Neural crest cell (in vitro differentiated cells): ENCODE data around the gene GCFC2. TPM values are rescaled to one million over a fixed set of nuclear protein-coding genes. Genes with fewer than 3 reads are reported as not detected.

Source experiments
- DNase-seq: peaks from one replicate; pipeline ENCODE4 v3.0.0; 2021; ENCODE audit warnings: low read depth, mixed read lengths, low spot score
- H3K27ac Mint-ChIP-seq: one replicate; pipeline ENCODE4 v1.8.0; 2021; ENCODE audit warnings: mild to moderate bottlenecking, mixed read lengths; ENCODE audit not compliant: unreplicated experiment
- H3K27me3 Mint-ChIP-seq: 2 replicates; pipeline ENCODE4 v1.8.0; 2021; ENCODE audit warnings: low read depth, mild to moderate bottlenecking, mixed read lengths
- H3K36me3 Mint-ChIP-seq: 2 replicates; pipeline ENCODE4 v1.8.0; 2021; ENCODE audit warnings: low read depth, mild to moderate bottlenecking, mixed read lengths
- H3K4me1 Mint-ChIP-seq: 2 replicates; pipeline ENCODE4 v1.8.0; 2021; ENCODE audit warnings: mixed read lengths
- H3K4me3 Mint-ChIP-seq: one replicate; pipeline ENCODE4 v1.8.0; 2021; ENCODE audit warnings: mild to moderate bottlenecking, mixed read lengths
- H3K9me3 Mint-ChIP-seq: 2 replicates; pipeline ENCODE4 v1.8.0; 2021; ENCODE audit warnings: mixed read lengths
- CTCF ChIP-seq: fragments of 200-600 bp; sonication (generic); conservative IDR thresholded peaks from 2 replicates; pipeline ENCODE4 v1.5.0; 2021; ENCODE audit warnings: antibody characterized with exemption, mild to moderate bottlenecking
- total RNA-seq: library from RNA; stranded (reverse); gene quantifications from 2 replicates; pipeline ENCODE4 v1.2.1, GENCODE V29; 2021

Gene GCFC2
- total RNA-seq, 1 donor from 2014 or later, result 27.1 TPM

DNA sequence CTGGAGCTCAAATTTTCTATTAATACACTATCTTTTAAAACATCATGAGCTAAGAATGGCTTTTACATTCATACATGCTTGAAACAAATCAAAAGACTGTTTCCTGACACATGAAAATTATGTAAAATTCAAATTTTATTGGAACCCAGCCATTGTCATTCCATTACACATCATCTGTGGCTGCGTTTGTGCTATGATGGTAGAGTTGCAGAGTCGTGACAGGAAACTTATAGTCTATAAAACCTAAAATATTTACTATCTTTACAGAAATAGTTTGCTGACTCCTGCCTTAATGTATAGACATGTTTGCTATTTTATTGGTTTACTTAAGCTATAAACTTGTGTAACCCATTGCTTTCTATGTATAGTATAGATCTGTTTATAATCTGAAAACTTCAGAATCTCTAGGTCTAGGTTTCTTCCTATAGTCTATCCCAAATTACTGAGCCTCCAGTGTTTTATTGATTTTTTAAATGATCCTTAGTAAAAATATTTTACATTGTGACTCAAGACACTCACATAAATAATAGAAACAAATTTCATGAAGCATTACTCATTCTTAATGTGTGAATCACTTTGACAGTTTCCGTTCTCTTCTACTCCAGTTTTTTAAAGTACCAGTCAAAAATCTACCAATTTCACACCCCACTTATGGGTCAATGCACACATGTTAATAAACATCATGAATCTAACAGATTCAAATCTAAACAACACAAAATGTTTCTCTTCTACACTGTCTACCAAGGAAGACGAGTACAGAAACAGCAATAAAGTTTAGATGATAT lies 90.6 kb downstream of the GCFC2 start:
- no peak for TF ChIP-seq CTCF
- no peak for DNase-seq
- Mint-ChIP-seq H3K27ac (no peak overlapping the region), H3K9me3 (peaks cover 9% of the 10 kb centered on the region), H3K36me3 (no peaks in the 10 kb centered on the region), H3K4me1 (no peaks in the 10 kb centered on the region), H3K27me3 (no peaks in the 10 kb centered on the region), H3K4me3 (no peak overlapping the region)

GRCh38 chr2:75616933-75617332 lies 93.8 kb downstream of the GCFC2 start:
- H3K9me3 Mint-ChIP-seq, result peaks cover 15% of the 10 kb centered on the region
- no peak overlapping the region for H3K4me3 Mint-ChIP-seq
- H3K27me3 Mint-ChIP-seq, result no peaks in the 10 kb centered on the region
- TF ChIP-seq CTCF, result no peak
- peaks cover 3% of the 10 kb centered on the region for H3K36me3 Mint-ChIP-seq
- peaks cover 6% of the 10 kb centered on the region for H3K4me1 Mint-ChIP-seq
- no peak overlapping the region for H3K27ac Mint-ChIP-seq
- no peak for DNase-seq

GRCh38 chr2:75616406-75616805 lies 94.3 kb downstream of the GCFC2 start:
- no peak for TF ChIP-seq CTCF
- H3K27me3 Mint-ChIP-seq, result no peaks in the 10 kb centered on the region
- no peak overlapping the region for H3K4me3 Mint-ChIP-seq
- H3K9me3 Mint-ChIP-seq, result peaks cover 18% of the 10 kb centered on the region
- peaks cover 6% of the 10 kb centered on the region for H3K4me1 Mint-ChIP-seq
- H3K27ac Mint-ChIP-seq, result no peak overlapping the region
- DNase-seq, result no peak
- H3K36me3 Mint-ChIP-seq, result peaks cover 3% of the 10 kb centered on the region

- no peak for DNase-seq
- Mint-ChIP-seq H3K27ac (no peak overlapping the region), H3K4me1 (peaks cover 12% of the 10 kb centered on the region), H3K27me3 (no peaks in the 10 kb centered on the region), H3K4me3 (no peak overlapping the region), H3K36me3 (peaks cover 3% of the 10 kb centered on the region), H3K9me3 (peaks cover 18% of the 10 kb centered on the region)
- no peak for TF ChIP-seq CTCF
Observed at GRCh38 chr2:75614162-75614651, 96.5 kb downstream of the GCFC2 start.

- Mint-ChIP-seq H3K36me3 (peaks cover 3% of the 10 kb centered on the region), H3K27me3 (no peaks in the 10 kb centered on the region), H3K4me3 (no peak overlapping the region), H3K27ac (no peak overlapping the region), H3K4me1 (peaks cover 24% of the 10 kb centered on the region), H3K9me3 (peaks cover 15% of the 10 kb centered on the region)
- no peak for TF ChIP-seq CTCF
- no peak for DNase-seq
Observed at GRCh38 chr2:75612862-75613243, 97.9 kb downstream of the GCFC2 start.

Other genes with a start within 250 kb of the GCFC2 start
- 3.6 and 3.8 TPM in 2 replicates for gene EVA1A, start 150.0 kb downstream of the GCFC2 start, total RNA-seq
- 64.5 and 66.7 TPM in 2 replicates for gene MRPL19, start 64.1 kb downstream of the GCFC2 start, total RNA-seq